K562 (cell line): ENCODE data around the gene STK31. TPM values are rescaled to one million over a fixed set of nuclear protein-coding genes. Genes with fewer than 3 reads are reported as not detected.

Experiments used
- ATAC-seq: fragments of 200-7000 bp; cut with Tn5 transposase; 3 replicates; pipeline ENCODE4 v1.9.1; 2020; ENCODE audit warnings: moderate library complexity
- BruUV-seq: library from RNA; stranded (reverse); fragments of 400-500 nt; replicated peaks from 2 replicates; lab custom pipeline; 2021; lab: Mats Ljungman, UMichigan
- CTCF ChIA-PET: fragments of 300-600 bp; formaldehyde crosslinking; extraction: SDS; loops from one replicate; lab custom pipeline; 2021; ENCODE audit warnings: low intra/inter-chr PET ratio; lab: Yijun Ruan, JAX
- POLR2A ChIA-PET: fragments of 300-600, 350-650 bp; sonication (Branson Sonifier 250); formaldehyde crosslinking; extraction: SDS; loops from one replicate; lab custom pipeline; 2021; ENCODE audit warnings: antibody characterized with exemption, inconsistent platforms; lab: Yijun Ruan, JAX
- DNase-seq, 4 experiments: peaks; one replicate each; pipeline versions ENCODE4 v3.0.0 to v3.0.0-alpha.2; 2011 to 2018; ENCODE audit warnings: low spot score in 3 of 4, mixed read lengths in 3 of 4; ENCODE audit errors: extremely low read depth in 1 of 4
- FAIRE-seq: peaks from 2 replicates; lab custom pipeline; 2011; peaks lifted over from hg19 to GRCh38; lab: Jason Lieb, UNC
- H2AFZ ChIP-seq: 2 replicates; pipeline ENCODE4 v1.6.0; 2011; ENCODE audit warnings: low read depth, low read length, control low read depth, inconsistent platforms
- H3K27ac ChIP-seq: fragments of 200-600 bp; 3 replicates; pipeline ENCODE4 v1.8.0; 2011; ENCODE audit warnings: low read depth, mild to moderate bottlenecking, control low read depth, inconsistent platforms, low read length, moderate library complexity, mixed read lengths; ENCODE audit errors: extremely low read depth
- H3K27me3 ChIP-seq, 2 experiments: fragments of 300-600 bp in 1 of 2; 2 replicates in 1 of 2; 3 replicates in 1 of 2; pipeline versions ENCODE4 v1.6.0 to v1.8.0; 2011; ENCODE audit warnings: inconsistent platforms in 2 of 2, low read length in 2 of 2, mild to moderate bottlenecking in 1 of 2, mixed read lengths in 1 of 2, moderate library complexity in 1 of 2; ENCODE audit not compliant: control insufficient read depth in 2 of 2, insufficient read depth in 2 of 2
- H3K36me3 ChIP-seq: fragments of 300-600 bp; 3 replicates; pipeline ENCODE4 v1.8.0; 2011; ENCODE audit warnings: mild to moderate bottlenecking, low read length, inconsistent platforms; ENCODE audit not compliant: control insufficient read depth, insufficient read depth
- H3K4me1 ChIP-seq, 2 experiments: fragments of 200-600 bp in 1 of 2; replicated peaks in 1 of 2; 2 replicates in 1 of 2; 3 replicates in 1 of 2; pipeline versions ENCODE4 v1.5.1 to v1.8.0; 2011; ENCODE audit warnings: inconsistent platforms in 2 of 2, low read length in 2 of 2, mild to moderate bottlenecking in 1 of 2, mixed read lengths in 1 of 2, moderate library complexity in 1 of 2; ENCODE audit not compliant: control insufficient read depth in 2 of 2, insufficient read depth in 2 of 2
- H3K4me2 ChIP-seq: 2 replicates; pipeline ENCODE4 v1.6.1; 2011; ENCODE audit warnings: low read length, control low read depth, inconsistent platforms, mixed read lengths; ENCODE audit not compliant: insufficient read depth
- H3K4me3 ChIP-seq: fragments of 200-600 bp; sonication (generic), shearing (Covaris generic); 2 replicates; pipeline ENCODE4 v1.5.1; 2016; ENCODE audit warnings: control low read depth, inconsistent platforms
- H3K79me2 ChIP-seq: fragments of 200-600 bp; 3 replicates; pipeline ENCODE4 v1.8.0; 2011; ENCODE audit warnings: low read length, inconsistent platforms; ENCODE audit not compliant: control insufficient read depth, insufficient read depth
- H3K9ac ChIP-seq, 2 experiments: 2 replicates each; pipeline versions ENCODE4 v1.6.0 to v1.6.1; 2011; ENCODE audit warnings: low read depth in 2 of 2, low read length in 2 of 2, control low read depth in 1 of 2, inconsistent platforms in 1 of 2, mild to moderate bottlenecking in 1 of 2, mixed read lengths in 1 of 2; ENCODE audit not compliant: insufficient read depth in 1 of 2
- H3K9me1 ChIP-seq: one replicate; pipeline ENCODE4 v1.6.0; 2011; ENCODE audit warnings: inconsistent platforms, mild to moderate bottlenecking, low read length, moderate library complexity; ENCODE audit not compliant: control insufficient read depth, insufficient read depth
- H3K9me3 ChIP-seq: replicated peaks from 2 replicates; pipeline ENCODE4 v1.5.1; 2011; ENCODE audit warnings: low read depth, low read length, inconsistent platforms; ENCODE audit not compliant: control insufficient read depth, insufficient read depth
- H4K20me1 ChIP-seq: replicated peaks from 2 replicates; pipeline ENCODE4 v1.6.1; 2011; ENCODE audit warnings: low read length, inconsistent platforms, mixed read lengths; ENCODE audit not compliant: control insufficient read depth, insufficient read depth
- CBFA2T3 ChIP-seq: fragments of 450-650 bp; IDR thresholded peaks from 2 replicates; pipeline ENCODE4 v1.6.1; 2017
- DMBX1 ChIP-seq: fragments of 250-450 bp; sonication (Bioruptor Pico); IDR thresholded peaks from 2 replicates; pipeline ENCODE4 v1.8.0; 2022; ENCODE audit warnings: inconsistent platforms, mild to moderate bottlenecking, moderate library complexity, borderline replicate concordance
- DPF2 ChIP-seq: fragments of 450-650 bp; IDR thresholded peaks from 2 replicates; pipeline ENCODE4 v1.6.1; 2016
- MEIS2 ChIP-seq: fragments of 450-650 bp; IDR thresholded peaks from 2 replicates; pipeline ENCODE4 v1.6.1; 2014; ENCODE audit warnings: mild to moderate bottlenecking; ENCODE audit not compliant: partially characterized antibody
- MXI1 ChIP-seq: IDR thresholded peaks from 2 replicates; pipeline ENCODE4 v1.6.1; 2011; ENCODE audit warnings: low read depth, mild to moderate bottlenecking, improper control_type of control experiment, low read length
- NCOR1 ChIP-seq: fragments of 450-650 bp; IDR thresholded peaks from 2 replicates; pipeline ENCODE4 v1.6.1; 2016; ENCODE audit warnings: mild to moderate bottlenecking, moderate library complexity
- NFIC ChIP-seq: fragments of 450-650 bp; IDR thresholded peaks from 2 replicates; pipeline ENCODE4 v1.6.1; 2017; ENCODE audit warnings: mild to moderate bottlenecking, inconsistent platforms
- RFX1 ChIP-seq: fragments of 450-650 bp; IDR thresholded peaks from 2 replicates; pipeline ENCODE4 v1.6.1; 2016; ENCODE audit warnings: mild to moderate bottlenecking, moderate library complexity
- SIN3B ChIP-seq: fragments of 450-650 bp; IDR thresholded peaks from 2 replicates; pipeline ENCODE4 v1.6.1; 2017; ENCODE audit warnings: low read depth, mild to moderate bottlenecking, moderate library complexity
- SNIP1 ChIP-seq: fragments of 450-650 bp; IDR thresholded peaks from 2 replicates; pipeline ENCODE4 v1.7.1; 2017; ENCODE audit warnings: low read depth, mild to moderate bottlenecking
- ZSCAN32 ChIP-seq: fragments of 450-650 bp; formaldehyde crosslinking; IDR thresholded peaks from 2 replicates; pipeline ENCODE4 v1.4.0; 2020; ENCODE audit warnings: mild to moderate bottlenecking, moderate library complexity
- ZZZ3 ChIP-seq: fragments of 450-650 bp; IDR thresholded peaks from 2 replicates; pipeline ENCODE4 v1.6.1; 2016; ENCODE audit warnings: antibody characterized with exemption, mild to moderate bottlenecking, moderate library complexity
- in situ Hi-C: fragments of 300-500 bp; cut with MboI; formaldehyde crosslinking; loops from 4 replicates; pipeline ENCODE4 v1.15.0; 2018; ENCODE audit warnings: inconsistent platforms, mixed read lengths
- intact Hi-C: fragments of 100-400 bp; cut with micrococcal nuclease; formaldehyde crosslinking; loops from 2 replicates; pipeline ENCODE4 v1.14.2; 2022
- polyA plus RNA-seq, 8 experiments: library from polyadenylated mRNA; depleted of rRNA in 4 of 8; stranded (reverse) in 5 of 8; unstranded in 3 of 8; fragments of >200 nt; fragmentation: Nextera tagmentation in 2 of 8; fragmentation: Illumina TruSeq in 1 of 8; extraction: Ambion mirVana in 2 of 8; extraction: Trizol in 1 of 8; gene quantifications; 2 replicates each; pipeline versions ENCODE4 v1.2.1 to v1.2.3, GENCODE V29; 2011 to 2014; ENCODE audit warnings: inconsistent platforms in 1 of 8, missing spikeins in 1 of 8
- total RNA-seq, 7 experiments: library from RNA; depleted of rRNA in 6 of 7; stranded (reverse); fragments of >200 nt in 6 of 7; fragmentation: Illumina TruSeq in 2 of 7; extraction: Trizol in 2 of 7; gene quantifications; 2 replicates each; pipeline versions ENCODE4 v1.2.1 to v1.2.3, GENCODE V29; 2011 to 2021; ENCODE audit warnings: low replicate concordance in 1 of 7
- TF ChIP-seq, protein P1 (sequence below): fragments of 250-450 bp; sonication (Bioruptor Pico); IDR thresholded peaks from 2 replicates; pipeline ENCODE4 v1.4.0; 2020; ENCODE audit warnings: mild to moderate bottlenecking, moderate library complexity
- TF ChIP-seq, protein P2 (sequence below), 2 experiments: IDR thresholded peaks in 1 of 2; conservative IDR thresholded peaks in 1 of 2; 2 replicates each; pipeline ENCODE4 v1.6.1; 2016; ENCODE audit warnings: low read depth in 2 of 2, mild to moderate bottlenecking in 1 of 2, missing compliant biosample characterization in 1 of 2, missing genetic modification characterization in 1 of 2, moderate library complexity in 1 of 2
- TF ChIP-seq, protein P3 (sequence below): sonication (generic); formaldehyde crosslinking; IDR thresholded peaks from 2 replicates; pipeline ENCODE4 v1.8.1; 2023; ENCODE audit warnings: mild to moderate bottlenecking, missing genetic modification reagents
- TF ChIP-seq, protein P4 (sequence below): fragments of 450-650 bp; IDR thresholded peaks from 2 replicates; pipeline ENCODE4 v1.6.1; 2016

Gene STK31
- total and polyA plus RNA-seq, 9 of the 15 experiments (the other 6 are each of a cell fraction or from before 2014, with no cell fraction given): 0.09 to 1.2 (median 0.26) TPM

DNA sequence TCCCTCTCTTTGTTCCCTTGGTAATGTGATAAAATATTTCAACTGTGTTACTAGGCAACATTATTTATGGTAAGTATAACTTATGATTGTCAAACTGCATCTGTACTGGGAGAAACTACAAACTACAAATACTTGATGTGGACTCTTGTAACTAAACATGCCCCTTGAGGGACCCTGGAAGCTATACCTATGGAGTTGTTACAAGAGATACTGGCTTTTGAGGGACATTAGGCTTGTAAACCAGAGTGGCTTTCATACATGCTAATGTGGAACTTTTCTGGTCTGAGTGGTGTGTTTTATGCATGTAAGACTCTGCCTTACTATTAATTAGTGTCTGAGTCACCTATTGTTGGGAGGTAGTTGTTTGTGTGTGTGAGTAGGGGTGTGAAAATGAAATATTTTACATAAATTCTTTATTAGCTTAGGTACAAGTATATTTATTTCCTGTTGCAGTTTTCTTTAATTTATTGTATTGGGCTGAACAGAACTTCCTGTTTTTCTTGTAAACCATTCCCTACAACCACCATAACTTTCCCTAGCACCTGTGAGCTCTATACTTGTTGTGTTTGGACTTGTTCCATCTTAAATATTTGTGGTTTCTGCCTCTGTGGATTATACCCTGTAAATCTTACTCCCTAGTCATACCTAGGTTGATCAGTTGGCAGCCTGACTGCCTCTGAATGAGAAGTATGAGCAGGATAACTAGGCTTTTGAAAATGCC is 49.8 kb downstream of the STK31 start:
- no peak overlapping the region for H3K4me2 ChIP-seq
- ATAC-seq: peak; percentile 66
- ChIA-PET POLR2A (no interaction called here), CTCF (no interaction called here)
- H3K4me3 ChIP-seq: no peak overlapping the region
- no peak overlapping the region for H3K9ac ChIP-seq
- H3K27ac ChIP-seq: peak overlapping the region; percentile 20; the same call in 1 of the 3 replicates
- no peaks in the 10 kb centered on the region for H3K9me1 ChIP-seq
- H3K36me3 ChIP-seq: no peaks in the 10 kb centered on the region
- no peaks in the 10 kb centered on the region for H3K9me3 ChIP-seq
- intact Hi-C loops (no loop called here), in situ Hi-C loops (no loop called here)
- peak in 1 of 4 experiments; percentile 18 for DNase-seq
- BruUV-seq: no TSS peak
- H3K79me2 ChIP-seq: no peaks in the 10 kb centered on the region
- H4K20me1 ChIP-seq: no peaks in the 10 kb centered on the region
- H3K27me3 ChIP-seq: no peaks in the 10 kb centered on the region
- no peak for FAIRE-seq
- H2AFZ ChIP-seq: peak overlapping the region; percentile 60; the same call in 1 of the 2 replicates
- H3K4me1 ChIP-seq: peaks cover 4 to 12% of the 10 kb centered on the region in 2 experiments; a peak in 4 of 5 replicates
- TF ChIP-seq SIN3B: no peak
- TF ChIP-seq RFX1: peak; percentile 45
- TF ChIP-seq DPF2: 0 out of 2 replicates have a peak, but pooled peaks have one; percentile 18
- TF ChIP-seq DMBX1 (CRISPR knock-in tag): no peak
- TF ChIP-seq, protein P1, sequence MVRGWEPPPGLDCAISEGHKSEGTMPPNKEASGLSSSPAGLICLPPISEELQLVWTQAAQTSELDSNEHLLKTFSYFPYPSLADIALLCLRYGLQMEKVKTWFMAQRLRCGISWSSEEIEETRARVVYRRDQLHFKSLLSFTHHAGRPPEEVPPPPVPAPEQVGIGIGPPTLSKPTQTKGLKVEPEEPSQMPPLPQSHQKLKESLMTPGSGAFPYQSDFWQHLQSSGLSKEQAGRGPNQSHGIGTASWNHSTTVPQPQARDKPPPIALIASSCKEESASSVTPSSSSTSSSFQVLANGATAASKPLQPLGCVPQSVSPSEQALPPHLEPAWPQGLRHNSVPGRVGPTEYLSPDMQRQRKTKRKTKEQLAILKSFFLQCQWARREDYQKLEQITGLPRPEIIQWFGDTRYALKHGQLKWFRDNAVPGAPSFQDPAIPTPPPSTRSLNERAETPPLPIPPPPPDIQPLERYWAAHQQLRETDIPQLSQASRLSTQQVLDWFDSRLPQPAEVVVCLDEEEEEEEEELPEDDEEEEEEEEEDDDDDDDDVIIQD (CRISPR knock-in tag): no peak
- no peak for TF ChIP-seq ZZZ3
- TF ChIP-seq, protein P2, sequence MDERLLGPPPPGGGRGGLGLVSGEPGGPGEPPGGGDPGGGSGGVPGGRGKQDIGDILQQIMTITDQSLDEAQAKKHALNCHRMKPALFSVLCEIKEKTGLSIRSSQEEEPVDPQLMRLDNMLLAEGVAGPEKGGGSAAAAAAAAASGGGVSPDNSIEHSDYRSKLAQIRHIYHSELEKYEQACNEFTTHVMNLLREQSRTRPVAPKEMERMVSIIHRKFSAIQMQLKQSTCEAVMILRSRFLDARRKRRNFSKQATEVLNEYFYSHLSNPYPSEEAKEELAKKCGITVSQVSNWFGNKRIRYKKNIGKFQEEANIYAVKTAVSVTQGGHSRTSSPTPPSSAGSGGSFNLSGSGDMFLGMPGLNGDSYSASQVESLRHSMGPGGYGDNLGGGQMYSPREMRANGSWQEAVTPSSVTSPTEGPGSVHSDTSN (CRISPR knock-in tag; IDR thresholded peaks at IDR 0.05; ENCODE audit: low read depth): no peak
- TF ChIP-seq, protein P2 (tag; conservative IDR thresholded peaks at IDR 0.05; ENCODE audit: low read depth): peak; percentile 15; the same call in 1 of the 2 replicates
- TF ChIP-seq NFIC: peak; percentile 74
- TF ChIP-seq, protein P3, sequence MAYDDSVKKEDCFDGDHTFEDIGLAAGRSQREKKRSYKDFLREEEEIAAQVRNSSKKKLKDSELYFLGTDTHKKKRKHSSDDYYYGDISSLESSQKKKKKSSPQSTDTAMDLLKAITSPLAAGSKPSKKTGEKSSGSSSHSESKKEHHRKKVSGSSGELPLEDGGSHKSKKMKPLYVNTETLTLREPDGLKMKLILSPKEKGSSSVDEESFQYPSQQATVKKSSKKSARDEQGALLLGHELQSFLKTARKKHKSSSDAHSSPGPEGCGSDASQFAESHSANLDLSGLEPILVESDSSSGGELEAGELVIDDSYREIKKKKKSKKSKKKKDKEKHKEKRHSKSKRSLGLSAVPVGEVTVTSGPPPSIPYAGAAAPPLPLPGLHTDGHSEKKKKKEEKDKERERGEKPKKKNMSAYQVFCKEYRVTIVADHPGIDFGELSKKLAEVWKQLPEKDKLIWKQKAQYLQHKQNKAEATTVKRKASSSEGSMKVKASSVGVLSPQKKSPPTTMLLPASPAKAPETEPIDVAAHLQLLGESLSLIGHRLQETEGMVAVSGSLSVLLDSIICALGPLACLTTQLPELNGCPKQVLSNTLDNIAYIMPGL: no peak
- TF ChIP-seq SNIP1: no peak
- peak; percentile 23; the same call in 1 of the 2 replicates for TF ChIP-seq NCOR1
- peak; percentile 71 for TF ChIP-seq CBFA2T3
- TF ChIP-seq ZSCAN32 (CRISPR knock-in tag): no peak
- TF ChIP-seq MXI1: no peak
- peak; percentile 68 for TF ChIP-seq MEIS2
- TF ChIP-seq, protein P4, sequence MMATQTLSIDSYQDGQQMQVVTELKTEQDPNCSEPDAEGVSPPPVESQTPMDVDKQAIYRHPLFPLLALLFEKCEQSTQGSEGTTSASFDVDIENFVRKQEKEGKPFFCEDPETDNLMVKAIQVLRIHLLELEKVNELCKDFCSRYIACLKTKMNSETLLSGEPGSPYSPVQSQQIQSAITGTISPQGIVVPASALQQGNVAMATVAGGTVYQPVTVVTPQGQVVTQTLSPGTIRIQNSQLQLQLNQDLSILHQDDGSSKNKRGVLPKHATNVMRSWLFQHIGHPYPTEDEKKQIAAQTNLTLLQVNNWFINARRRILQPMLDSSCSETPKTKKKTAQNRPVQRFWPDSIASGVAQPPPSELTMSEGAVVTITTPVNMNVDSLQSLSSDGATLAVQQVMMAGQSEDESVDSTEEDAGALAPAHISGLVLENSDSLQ: peak; percentile 12; the same call in 1 of the 2 replicates
